GM11168 (cell line): ENCODE data around the gene DCAF8L2.
"Not testable (repeated sequence)": the region's sequence is repeated elsewhere in the genome, so short reads cannot be mapped to it uniquely, and the experiment has no call there.

ENCODE experiments used
- in situ Hi-C: fragments of 300-500 bp; cut with MboI; formaldehyde crosslinking; loops from one replicate; pipeline ENCODE4 v1.12.0; 2022; ENCODE audit warnings: low sequenced_read_pairs; ENCODE audit not compliant: unreplicated experiment

DCAF8L2 gene

DNA sequence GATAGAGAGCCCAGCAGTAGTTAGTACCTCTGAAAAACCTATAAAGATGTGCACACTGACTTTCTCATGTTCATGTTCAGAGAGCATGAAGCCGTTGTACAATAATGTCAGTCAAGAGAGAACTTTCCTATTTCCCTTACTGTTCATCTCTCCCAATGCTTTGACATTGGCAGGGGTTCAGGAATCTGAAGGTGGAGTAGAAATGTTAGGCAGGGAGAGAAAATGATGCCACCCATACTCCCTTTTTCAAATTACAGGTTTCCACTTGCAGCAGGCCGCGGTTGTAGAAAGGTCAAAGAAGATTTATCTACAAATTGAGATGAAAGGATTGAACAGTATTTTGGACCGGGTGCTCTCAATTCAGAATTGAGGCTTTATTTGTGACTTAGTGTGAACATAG is 84.3 kb downstream of the DCAF8L2 start:
- in situ Hi-C loops = no loop called here

DNA sequence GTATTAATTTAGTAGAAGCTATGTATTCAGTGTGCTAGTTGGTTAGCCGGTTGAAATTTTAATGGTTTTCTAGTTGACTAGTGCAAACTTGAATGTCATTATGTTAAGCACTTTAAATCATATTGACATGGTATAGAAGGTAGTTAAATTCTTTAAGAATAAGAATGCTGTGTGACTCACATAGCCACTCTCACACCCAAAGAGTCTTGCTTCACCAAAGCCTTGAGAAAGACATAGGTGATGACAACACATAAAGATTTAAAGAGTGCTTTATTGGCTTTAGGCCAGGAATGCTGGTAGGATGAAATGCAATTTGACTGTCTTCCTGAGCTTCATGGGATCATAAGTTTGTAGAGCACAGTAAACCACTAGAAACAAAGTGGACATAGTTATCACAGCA is 85.3 kb downstream of the DCAF8L2 start:
- in situ Hi-C loops = no loop called here

- in situ Hi-C loops = no loop called here
These were observed 89.1 kb downstream of the DCAF8L2 start for GRCh38 chrX:27679281-27679680.

GRCh38 chrX:27680726-27681125 is 90.6 kb downstream of the DCAF8L2 start:
- in situ Hi-C loops = no loop called here

- in situ Hi-C loops = not testable (repeated sequence)
These were observed 93.5 kb downstream of the DCAF8L2 start for GRCh38 chrX:27683566-27684208.

DNA sequence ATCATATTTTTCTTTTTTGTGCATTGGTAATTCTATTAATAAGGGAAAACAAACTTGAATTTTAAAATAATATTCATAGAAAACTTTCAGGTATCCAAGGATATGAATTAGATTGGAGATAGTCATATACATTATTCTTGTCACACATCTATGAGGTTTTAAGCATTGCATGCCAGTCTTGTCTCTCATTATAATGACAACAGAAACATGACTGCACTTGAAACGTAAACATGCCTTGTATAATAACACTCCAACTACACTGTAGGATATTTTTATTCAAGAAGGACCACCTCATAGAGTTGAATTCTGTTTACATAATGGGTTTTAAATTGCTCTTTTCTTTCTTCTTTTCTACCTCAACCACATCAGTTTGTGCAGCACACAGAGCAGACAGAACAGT is 104.5 kb downstream of the DCAF8L2 start:
- in situ Hi-C loops = no loop called here

DNA sequence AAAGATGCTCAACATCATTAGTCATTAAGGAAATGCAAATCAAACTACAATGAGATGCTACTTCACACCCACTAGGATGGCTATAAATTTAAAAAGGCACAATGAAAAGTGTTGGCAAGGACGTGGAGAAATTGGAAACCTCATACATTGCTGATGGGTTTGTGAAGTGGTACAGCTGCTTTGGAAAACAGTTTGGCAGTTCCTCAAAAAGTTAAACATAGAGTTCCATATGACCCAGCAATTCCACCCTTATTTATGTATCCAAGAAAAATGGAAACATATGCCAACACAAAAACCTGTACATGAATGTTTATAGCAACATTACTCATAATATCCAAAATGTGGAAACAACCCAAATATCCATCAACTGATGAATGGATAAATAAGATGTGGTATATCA is 116.4 kb downstream of the DCAF8L2 start:
- in situ Hi-C loops = no loop called here

DNA sequence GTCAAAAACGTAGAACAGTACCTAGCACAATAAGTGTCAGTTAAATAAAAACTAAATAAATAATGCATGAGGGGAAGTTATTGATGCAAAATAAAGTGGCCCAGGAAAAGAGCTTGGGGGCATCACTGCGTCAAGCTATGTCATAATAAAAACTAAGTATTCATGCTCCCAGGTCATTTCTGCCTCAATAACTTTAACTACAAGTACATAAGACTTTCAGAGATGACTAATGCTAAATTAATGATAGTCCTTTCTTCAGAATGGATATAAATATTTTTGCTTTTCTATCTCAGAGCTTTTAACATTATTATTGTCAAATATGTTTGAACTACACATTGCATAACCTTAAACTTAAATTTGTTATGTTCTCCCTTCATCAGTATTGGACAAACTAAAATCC is 125.5 kb downstream of the DCAF8L2 start:
- in situ Hi-C loops = no loop called here

DNA sequence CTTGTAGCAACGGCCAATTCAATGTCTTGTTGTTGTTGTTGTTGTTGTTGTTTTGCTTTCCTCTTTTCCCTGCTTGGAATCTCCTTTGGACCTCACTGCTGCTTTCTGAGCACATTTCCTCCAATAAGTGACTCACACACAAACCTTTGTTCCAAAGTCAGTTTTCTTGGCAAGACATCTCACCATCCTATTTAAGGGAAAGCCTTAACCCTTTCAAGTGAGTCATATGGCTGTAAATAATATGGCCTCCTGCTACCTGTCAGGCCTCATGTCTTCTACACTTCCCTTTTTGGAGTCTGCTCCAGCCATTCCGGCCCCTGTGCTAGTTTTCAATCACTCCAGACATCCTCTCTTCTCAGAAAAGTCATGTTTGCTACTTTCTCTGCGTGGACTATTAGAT is 138.1 kb downstream of the DCAF8L2 start:
- in situ Hi-C loops = no loop called here

DNA sequence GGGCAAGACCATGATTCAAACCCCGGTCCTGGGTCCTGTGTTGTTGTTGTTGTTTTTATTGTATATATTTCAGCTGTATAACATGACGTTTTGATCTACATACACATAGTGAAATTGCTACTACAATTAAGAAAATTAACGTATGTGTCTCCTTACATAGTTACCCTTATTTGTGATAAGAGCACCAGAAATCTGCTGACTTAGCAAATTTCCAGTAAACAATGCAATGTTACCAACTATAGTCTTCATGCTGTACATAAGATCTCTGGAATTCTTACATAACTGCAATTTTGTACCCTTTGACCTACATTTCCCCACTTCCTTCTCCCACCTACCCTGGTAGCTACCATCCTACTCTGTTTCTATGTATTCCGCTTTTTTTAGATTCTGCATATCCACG is 141.8 kb downstream of the DCAF8L2 start:
- in situ Hi-C loops = no loop called here

DNA sequence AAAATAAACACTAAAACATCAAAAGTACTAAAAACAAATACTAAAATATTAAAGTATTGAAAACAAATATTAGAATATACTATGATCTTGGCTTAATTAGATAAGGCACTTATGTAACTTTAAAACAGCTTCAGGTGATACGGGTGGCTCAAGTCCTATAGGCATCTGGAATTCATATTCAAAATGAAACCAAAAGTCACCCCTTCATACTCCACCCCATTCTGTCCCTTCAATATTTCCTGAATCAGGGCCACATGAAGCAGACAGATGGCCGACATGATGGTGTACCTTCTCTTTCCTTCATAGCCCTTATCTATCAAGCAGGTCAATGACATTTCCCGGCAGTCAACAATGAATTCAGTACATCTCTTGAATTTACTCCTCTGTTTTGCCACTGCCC is 145.8 kb downstream of the DCAF8L2 start:
- in situ Hi-C loops = no loop called here

GRCh38 chrX:27740933-27741332 is 150.8 kb downstream of the DCAF8L2 start:
- in situ Hi-C loops = no loop called here

DNA sequence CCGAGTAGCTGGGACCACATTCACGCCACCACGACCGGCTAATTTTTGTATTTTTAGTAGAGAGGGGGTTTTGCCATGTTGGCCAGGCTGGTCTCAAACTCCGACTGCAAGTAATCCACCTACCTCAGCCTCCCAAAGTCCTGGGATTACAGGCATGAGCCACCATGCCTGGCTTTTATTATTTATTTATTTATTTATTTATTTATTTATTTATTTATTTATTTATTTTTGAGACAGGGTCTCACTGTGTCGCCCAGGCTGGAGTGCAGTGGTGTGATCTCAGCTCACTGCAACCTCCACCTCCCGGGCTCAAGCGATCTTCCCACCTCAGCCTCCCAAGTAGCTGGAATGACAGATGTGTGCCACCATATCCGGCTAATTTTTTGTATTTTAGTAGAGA is 153.4 kb downstream of the DCAF8L2 start:
- in situ Hi-C loops = not testable (repeated sequence)

DNA sequence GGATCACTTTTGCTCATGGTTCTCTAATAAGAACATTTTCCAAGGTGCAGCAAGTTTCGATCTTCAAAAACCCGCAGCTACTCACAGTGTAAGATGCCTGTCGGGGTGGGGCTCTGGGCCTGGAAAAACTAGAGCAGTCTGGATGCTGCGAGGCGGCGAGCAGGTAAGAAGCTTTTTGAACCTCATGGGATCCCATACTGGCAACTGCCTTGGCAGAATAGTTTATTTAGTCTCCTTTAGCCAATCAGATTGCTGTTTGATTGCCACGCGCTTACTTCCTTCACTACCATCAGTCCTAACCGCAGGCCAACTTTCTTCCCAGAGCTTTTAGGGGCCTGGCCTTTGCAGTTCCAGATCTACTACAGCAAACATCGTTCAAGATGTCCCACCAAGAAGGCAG is 156.4 kb downstream of the DCAF8L2 start:
- in situ Hi-C loops = no loop called here

- in situ Hi-C loops = not testable (repeated sequence)
These were observed 160.2 kb downstream of the DCAF8L2 start for GRCh38 chrX:27750298-27750697.

- in situ Hi-C loops = no loop called here
These were observed 161.8 kb downstream of the DCAF8L2 start for GRCh38 chrX:27751976-27752375.

GRCh38 chrX:27765718-27766117 is 175.6 kb downstream of the DCAF8L2 start:
- in situ Hi-C loops = no loop called here

DNA sequence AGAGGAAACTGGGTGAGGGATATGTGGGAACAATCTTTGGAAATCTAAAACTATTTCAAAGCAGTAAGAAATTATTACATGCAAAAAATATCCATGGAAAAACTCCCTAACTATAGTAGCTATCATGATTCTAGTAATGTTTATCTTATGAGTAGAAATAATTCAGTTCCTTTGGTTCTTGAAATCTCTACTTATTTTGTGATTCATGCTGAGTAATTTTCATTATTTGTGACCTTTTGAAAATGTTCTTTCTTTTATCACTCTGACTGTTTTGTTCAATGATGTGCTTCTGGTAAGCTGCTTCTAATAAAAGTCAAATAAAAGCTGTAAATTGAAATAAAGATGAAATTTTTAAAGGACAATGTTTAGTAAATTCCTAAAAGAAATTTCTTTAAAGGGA is 177.2 kb downstream of the DCAF8L2 start:
- in situ Hi-C loops = no loop called here

- in situ Hi-C loops = no loop called here
These were observed 185.8 kb downstream of the DCAF8L2 start for GRCh38 chrX:27775984-27776383.

DNA sequence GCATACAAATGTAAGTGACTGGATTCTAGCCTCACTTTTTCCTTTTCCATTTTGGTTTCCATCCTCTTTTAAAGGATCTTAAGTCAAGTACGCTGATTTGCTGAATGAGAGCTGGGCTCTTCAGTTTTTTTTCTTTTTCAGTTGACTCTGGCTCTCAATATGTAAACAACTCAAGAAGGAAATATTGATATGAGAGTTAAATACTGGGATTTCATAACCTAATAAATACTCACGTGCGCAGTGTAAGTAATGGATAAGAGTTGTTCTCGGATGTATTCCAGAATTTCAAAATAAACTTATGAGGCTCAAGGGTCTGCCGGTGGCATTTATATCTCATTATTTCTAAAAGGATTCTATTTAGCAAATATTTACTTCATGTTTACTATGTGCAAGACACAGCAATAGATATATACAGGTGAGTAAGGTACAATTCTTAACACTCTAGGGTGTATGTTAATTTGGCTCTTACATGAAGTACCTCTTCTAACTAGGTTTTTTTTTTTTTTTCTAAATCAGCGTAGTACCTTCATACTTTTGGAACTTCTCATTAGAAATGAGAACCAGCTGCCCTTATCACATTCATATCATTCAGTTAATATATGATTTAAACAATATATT is 206.6 kb downstream of the DCAF8L2 start:
- in situ Hi-C loops = no loop called here

DNA sequence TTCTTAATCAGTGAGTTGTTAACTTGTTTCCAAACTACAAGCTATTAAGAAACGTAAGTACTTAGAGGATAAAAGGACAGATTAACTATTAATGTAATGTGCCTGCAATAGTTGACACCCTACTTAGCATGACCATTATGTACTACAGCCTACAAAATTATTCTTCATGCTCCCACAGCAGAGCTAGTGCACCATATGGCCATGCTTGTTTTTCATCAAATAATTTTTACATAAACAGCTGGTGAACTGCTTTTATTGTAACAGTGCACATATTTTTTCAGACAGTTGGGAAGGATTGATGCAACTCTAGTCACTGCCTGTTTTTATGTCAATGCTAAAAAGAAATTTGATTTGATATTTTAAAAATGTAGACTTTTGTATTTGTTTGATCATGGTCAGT is 207.4 kb downstream of the DCAF8L2 start:
- in situ Hi-C loops = no loop called here
